SIG-M5 (cell line): ENCODE data around the gene PRR12.
A peak's percentile ranks its signal among the peaks of the same experiment; 100 is the strongest.

Source experiments
- DNase-seq: peaks from one replicate; lab custom pipeline; 2025; lab: John Stamatoyannopoulos, UW

PRR12 gene

DNA sequence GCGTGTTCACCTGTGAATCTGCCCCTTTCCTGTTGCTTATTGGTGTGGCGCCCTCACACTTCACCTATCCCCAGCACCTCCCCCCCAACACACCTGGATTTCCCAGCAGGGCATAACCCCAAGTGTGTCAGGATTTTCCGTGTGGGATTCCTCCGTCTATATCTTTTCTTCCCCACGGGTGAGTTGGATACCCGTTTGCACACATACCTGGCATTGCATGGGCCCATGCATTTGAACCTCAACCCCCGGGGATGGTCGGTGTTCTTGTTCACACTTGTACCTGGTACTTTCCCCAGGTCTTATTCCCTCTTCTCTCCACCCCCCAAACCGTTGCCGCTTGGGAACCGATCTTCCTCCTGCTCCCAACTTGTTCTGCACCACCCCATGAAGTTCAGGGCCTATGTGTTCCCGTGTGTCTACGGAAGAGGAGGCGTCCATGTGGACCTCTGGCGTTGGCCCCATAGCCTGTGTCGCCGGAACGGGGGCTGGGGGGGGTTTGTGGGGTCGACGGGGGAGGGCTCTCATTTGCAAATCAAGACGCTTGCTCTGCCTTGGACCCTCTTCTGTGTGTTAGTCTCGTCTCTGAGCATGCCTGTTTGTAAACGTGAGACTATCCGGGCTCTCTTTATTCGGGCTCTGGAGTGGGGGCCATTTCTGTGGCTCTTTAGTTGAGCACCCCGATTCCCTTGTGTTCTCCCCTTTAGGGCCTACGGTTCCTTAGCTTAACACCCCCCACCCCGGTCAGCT lies 1.7 kb downstream of the PRR12 start:
- no peak for DNase-seq

- DNase-seq, result peak; percentile 11
Observed at GRCh38 chr19:49593233-49594113, 2.5 kb downstream of the PRR12 start.

DNA sequence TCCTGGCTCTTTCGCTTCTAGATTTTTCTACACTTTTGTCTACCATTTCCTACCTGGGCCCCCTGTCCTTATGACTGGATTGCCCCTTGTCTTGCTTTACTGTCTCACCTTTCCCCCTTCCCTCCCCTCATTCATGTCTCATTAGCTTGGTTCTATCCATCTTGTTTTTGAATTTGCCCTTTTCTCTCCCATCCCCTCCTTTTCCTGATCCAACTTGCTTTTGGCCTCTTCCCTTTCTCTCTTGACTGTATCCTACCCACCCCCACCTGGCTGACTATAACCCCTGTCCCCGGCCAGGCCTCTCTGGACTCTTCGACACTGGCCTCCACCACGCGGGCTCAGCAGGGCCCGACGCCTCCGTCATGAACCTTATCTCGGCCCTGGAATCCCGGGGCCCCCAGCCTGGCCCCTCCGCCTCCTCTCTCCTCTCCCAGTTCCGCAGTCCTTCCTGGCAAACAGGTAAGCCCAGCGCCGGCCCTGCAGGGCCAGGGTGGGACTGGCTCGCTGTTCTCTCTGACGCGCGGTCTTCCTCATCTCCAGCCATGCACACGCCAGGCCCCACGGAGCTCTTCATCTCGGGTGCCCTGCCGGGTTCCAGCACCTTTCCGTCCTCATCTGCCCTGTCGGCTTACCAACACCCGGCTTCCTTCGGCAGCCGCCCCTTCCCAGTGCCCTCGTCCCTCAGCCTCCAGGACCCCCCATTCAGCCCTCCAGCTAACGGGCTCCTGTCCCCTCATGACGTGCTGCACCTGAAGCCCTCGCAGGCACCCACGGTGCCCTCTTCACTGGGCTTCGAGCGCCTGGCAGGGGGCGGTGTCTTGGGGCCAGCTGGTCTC lies 3.4 kb downstream of the PRR12 start:
- no peak for DNase-seq

GRCh38 chr19:49594993-49595818 lies 4.2 kb downstream of the PRR12 start:
- no peak for DNase-seq

DNA sequence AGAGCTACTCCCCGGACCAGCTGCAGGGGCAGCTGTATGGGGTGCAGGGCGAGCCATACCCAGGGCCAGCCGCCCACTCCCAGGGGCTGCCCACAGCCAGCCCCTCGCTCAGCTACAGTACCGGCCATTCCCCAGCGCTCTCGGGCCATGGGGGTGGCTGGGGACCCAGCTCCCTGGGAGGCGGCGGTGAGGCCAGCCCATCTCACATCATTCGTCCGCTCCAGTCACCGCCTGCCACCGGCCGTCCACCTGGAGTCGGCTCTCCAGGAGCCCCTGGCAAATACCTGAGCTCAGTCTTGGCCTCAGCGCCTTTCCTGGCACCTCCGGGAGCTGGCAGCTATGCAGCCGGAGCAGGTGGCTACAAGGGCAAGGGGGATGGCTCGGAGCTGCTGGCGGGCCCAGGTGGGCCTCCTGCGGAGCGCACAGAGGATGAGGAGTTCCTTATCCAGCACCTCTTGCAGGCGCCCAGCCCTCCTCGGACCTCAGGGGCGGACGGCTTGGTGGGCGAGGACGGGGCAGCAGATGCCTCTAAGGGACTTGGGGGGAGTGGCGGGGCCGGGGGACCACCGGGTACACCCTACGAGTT lies 4.9 kb downstream of the PRR12 start:
- DNase-seq, result no peak

- no peak for DNase-seq
Observed at GRCh38 chr19:49596407-49596806, 5.4 kb downstream of the PRR12 start.

DNA sequence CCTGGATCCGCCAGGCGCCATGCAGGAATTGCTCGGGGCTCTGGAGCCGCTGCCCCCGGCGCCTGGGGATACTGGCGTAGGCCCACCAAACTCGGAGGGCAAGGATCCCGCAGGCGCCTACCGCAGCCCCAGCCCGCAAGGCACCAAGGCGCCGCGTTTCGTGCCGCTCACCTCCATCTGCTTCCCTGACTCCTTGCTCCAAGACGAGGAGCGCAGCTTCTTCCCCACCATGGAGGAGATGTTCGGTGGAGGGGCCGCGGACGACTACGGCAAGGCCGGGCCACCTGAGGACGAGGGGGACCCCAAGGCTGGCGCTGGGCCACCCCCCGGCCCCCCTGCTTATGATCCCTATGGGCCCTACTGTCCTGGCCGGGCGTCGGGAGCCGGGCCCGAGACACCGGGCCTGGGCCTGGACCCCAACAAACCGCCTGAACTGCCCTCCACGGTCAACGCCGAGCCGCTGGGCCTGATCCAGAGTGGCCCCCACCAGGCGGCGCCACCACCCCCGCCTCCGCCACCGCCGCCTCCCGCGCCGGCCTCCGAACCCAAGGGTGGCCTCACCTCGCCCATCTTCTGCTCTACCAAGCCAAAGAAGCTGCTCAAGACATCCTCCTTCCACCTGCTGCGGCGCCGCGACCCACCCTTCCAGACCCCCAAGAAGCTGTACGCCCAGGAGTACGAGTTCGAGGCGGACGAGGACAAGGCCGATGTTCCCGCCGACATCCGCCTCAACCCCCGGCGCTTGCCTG lies 6.1 kb downstream of the PRR12 start:
- DNase-seq, result no peak

- no peak for DNase-seq
Observed at GRCh38 chr19:49597703-49597974, 6.7 kb downstream of the PRR12 start.

GRCh38 chr19:49599378-49600295 lies 8.7 kb downstream of the PRR12 start:
- DNase-seq, result no peak

- no peak for DNase-seq
Observed at GRCh38 chr19:49601482-49602038, 10.6 kb downstream of the PRR12 start.

DNA sequence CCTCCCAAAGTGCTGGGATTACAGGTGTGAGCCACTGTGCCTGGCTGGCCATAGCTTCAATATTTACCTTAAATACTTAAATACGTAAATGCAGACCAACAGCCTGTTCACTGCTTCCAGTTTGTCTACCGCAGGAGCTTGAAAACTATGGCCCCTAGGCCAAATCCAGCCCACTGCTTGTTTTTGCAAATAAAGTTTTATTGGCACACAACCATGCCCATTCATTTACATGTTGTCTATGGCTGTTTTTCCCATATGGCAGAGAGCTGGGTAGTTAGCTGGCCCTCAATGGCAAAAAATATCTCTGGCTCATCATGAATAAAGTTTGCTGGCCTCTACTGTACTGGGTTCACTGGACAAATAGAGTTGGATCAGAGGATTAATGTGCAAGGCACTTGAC lies 11.8 kb downstream of the PRR12 start:
- DNase-seq, result no peak

- no peak for DNase-seq
Observed at GRCh38 chr19:49605605-49606004, 14.6 kb downstream of the PRR12 start.

GRCh38 chr19:49609499-49610092 lies 18.6 kb downstream of the PRR12 start:
- no peak for DNase-seq

DNA sequence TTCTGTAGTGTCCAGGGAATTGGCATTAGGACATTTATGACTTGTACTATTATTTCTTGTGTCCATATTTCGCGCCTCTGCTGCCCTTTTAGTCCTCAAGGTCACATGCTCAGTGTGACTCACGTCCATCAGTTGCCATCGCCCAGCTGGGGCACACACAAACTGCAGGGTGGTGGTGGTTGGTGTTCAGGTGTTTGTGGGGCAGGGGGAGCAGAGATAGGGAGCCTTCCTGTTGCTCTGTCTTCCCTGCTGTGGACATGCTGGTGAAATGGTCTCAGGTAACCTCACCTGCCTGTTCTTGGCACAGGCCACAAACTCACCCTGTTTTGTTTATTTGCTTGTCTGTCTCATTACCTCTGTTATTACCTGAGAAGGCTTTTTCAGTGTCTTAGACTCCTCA lies 22.4 kb downstream of the PRR12 start:
- DNase-seq, result no peak

DNA sequence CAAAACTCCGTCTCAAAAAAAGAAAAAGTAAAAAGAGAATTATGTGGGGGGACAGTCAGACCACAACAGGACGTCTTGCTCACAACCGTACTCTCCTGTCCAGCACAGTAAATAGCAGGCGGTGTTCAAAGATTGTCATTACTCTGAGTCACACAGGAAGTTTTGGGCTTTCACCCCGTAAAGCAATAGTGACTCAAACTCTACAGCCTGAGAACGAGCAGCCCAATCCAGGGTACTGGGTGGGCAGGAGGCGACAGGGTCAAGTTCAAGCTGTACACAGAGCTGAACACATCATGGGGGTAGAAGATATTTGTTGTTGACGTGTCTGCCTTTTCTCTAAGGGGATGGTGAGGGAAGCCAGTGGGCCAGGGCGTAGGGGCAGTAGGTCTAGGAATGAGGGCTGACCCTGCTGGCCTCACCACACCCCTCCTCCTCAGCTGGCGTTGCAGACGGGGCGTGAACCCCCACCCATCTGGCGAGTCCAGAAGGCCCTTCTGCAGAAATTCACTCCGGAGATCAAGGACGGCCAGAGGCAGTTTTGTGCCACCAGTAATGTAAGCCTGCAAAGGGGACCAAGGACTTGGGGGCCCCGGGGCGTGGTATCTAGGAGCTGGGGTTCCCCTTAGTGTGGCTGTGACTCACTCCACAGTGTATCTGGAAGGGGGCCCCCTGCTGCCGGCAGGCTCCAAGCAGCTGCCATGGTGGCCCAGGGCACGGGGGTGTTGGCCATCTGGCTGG lies 23.3 kb downstream of the PRR12 start:
- no peak for DNase-seq

DNA sequence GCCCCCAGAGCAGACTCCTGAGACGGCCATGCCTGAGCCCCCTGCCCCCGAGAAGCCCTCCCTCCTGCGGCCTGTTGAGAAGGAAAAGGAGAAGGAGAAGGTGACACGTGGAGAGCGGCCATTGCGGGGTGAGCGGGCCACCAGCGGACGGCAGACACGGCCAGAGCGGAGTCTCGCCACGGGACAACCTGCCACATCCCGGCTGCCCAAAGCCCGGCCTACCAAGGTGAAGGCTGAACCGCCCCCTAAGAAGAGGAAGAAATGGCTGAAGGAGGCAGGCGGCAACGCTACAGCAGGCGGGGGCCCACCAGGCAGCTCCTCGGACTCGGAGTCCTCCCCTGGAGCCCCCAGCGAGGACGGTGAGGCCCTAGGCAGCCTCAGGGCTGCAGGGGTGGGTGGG lies 24.9 kb downstream of the PRR12 start:
- DNase-seq, result no peak

DNA sequence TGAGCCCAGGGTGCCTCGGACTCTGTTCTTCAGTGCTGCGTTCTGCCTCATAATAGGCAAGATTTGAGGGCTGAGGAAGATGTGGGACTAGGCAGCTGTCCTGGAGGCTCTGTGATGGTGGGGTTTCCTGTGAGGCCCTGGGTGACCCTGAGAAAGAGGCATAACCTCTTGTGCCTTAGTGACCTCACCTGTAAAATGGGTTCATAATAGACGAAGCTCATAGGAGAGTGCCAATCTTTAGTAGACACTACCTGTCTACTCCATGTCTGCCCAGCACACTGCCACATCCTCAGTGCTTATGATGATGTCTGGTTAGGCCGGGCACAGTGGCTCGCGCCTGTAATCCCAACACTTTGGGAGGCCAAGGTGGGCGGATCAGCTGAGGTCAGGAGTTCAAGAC lies 25.6 kb downstream of the PRR12 start:
- no peak for DNase-seq

- DNase-seq, result no peak
Observed at GRCh38 chr19:49616945-49617344, 26.0 kb downstream of the PRR12 start.
